Measurements from ENCODE around the gene JOSD1. TPM values are rescaled to one million over a fixed set of nuclear protein-coding genes. Genes with fewer than 3 reads are reported as not detected.

Gene JOSD1
- total and polyA plus RNA-seq, 10 of the 15 experiments (the other 5 are each of a cell fraction or from before 2014, with no cell fraction given), result 6.2 to 54.6 (median 40.5) TPM

GRCh38 chr22:38706101-38706900 is 5.6 kb upstream of the JOSD1 start:
- Histone ChIP-seq H3K9ac (ENCODE audit: control insufficient read depth, insufficient read depth, low read length) (peak overlapping the region; percentile 89), H3K79me2 (ENCODE audit: control insufficient read depth, insufficient read depth, low read length) (peaks cover 55% of the 10 kb centered on the region), H3K4me3 (peak overlapping the region; percentile 95), H3K27ac (ENCODE audit: control insufficient read depth, insufficient read depth) (peak overlapping the region; percentile 85), H3K27me3 (replicated peaks in 1 of 2; ENCODE audit: control insufficient read depth in 2 of 2, insufficient read depth in 2 of 2, low read length in 1 of 2) (no peaks in the 10 kb centered on the region), H4K20me1 (ENCODE audit: control insufficient read depth, insufficient read depth) (peaks cover 12% of the 10 kb centered on the region), H3K4me2 (ENCODE audit: control insufficient read depth, insufficient read depth) (peak overlapping the region; percentile 60), H3K4me1 (ENCODE audit: control insufficient read depth, insufficient read depth, low read length) (peaks cover 25% of the 10 kb centered on the region), H2AFZ (ENCODE audit: control insufficient read depth, low read depth, low read length) (no peak overlapping the region; the same call in 1 of the 2 replicates), H3K9me3 (replicated peaks; ENCODE audit: control insufficient read depth, insufficient read depth, low read length) (no peaks in the 10 kb centered on the region), H3K36me3 (ENCODE audit: control insufficient read depth in 2 of 2, insufficient read depth in 2 of 2, low read length in 1 of 2) (peaks cover 0 to 6% of the 10 kb centered on the region in 2 experiments; a peak in 3 of 4 replicates)
- no peak for FAIRE-seq
- no peak for DNase-seq (ENCODE audit: low read depth, low spot score)
- 1% methylated on average over 55 of the region's 80 CpGs for WGBS (ENCODE audit: insufficient coverage, insufficient replicate concordance, low lambda C conversion rate, missing lambda C conversion rate)
- RAD21 ChIA-PET (ENCODE audit: unreplicated experiment), result interaction anchor here (0.6 to 4.1 kb wide), 11 partner anchors 8 to 898 kb away, joined by 3 to 30 read pairs (median 4); partner anchors contain the start of genes GCAT and TOMM22
- POLR2A ChIA-PET, result interaction anchor here (0.6 to 3.3 kb wide), 15 partner anchors 9 to 862 kb away, joined by 3 to 39 read pairs (median 5); partner anchors contain the start of genes ANKRD54, DNAL4 and TOMM22
- CTCF ChIA-PET, result interaction anchor here (1.8 to 3.1 kb wide), 5 partner anchors 8 to 164 kb away, joined by 5 to 17 read pairs (median 10); partner anchors contain the start of gene TOMM22
- no TSS peak for BruUV-seq (replicated peaks)
- SMC1A ChIA-PET (ENCODE audit: uncharacterized antibody, unreplicated experiment), result interaction anchor here (0.7 to 5.5 kb wide), 9 partner anchors 10 to 167 kb away, joined by 3 to 54 read pairs (median 4); partner anchors contain the start of gene TOMM22
- intact Hi-C loops (cut with micrococcal nuclease; ENCODE audit: unreplicated experiment), result loop anchor here (10.0 kb wide), 1 partner anchor 202 kb away; the partner anchor contains the start of gene DDX17
- in situ Hi-C loops (cut with MboI), result no loop called here
- peak; percentile 3 for ATAC-seq
- TF ChIP-seq JUND (IDR thresholded peaks at IDR 0.05; ENCODE audit: low read depth, low read length), result 0 out of 2 replicates have a peak, but pooled peaks have one; percentile 6
- TF ChIP-seq NFXL1 (IDR thresholded peaks at IDR 0.05; ENCODE audit: borderline replicate concordance), result no peak
- TF ChIP-seq WRNIP1 (IDR thresholded peaks at IDR 0.05; ENCODE audit: borderline replicate concordance, low read depth, low read length), result 0 out of 2 replicates have a peak, but pooled peaks have one; percentile 63
- TF ChIP-seq KLF5 (IDR thresholded peaks at IDR 0.05; ENCODE audit: partially characterized antibody), result no peak
- TF ChIP-seq NKRF (conservative IDR thresholded peaks at IDR 0.05), result peak; percentile 95
- 0 out of 2 replicates have a peak, but pooled peaks have one; percentile 22 for TF ChIP-seq NR2C1 (IDR thresholded peaks at IDR 0.05)
- peak; percentile 36; the same call in 1 of the 2 replicates for TF ChIP-seq ZNF207 (IDR thresholded peaks at IDR 0.05; ENCODE audit: borderline replicate concordance)
- TF ChIP-seq EGR1 (IDR thresholded peaks at IDR 0.05; ENCODE audit: borderline replicate concordance in 1 of 2, low read depth in 2 of 2, low read length in 2 of 2), result 0 out of 3 replicates have a peak, but pooled peaks of 1 of the 2 experiments have one; percentile 15
- TF ChIP-seq LARP7 (IDR thresholded peaks at IDR 0.05), result peak; percentile 98
- no peak for TF ChIP-seq SUZ12 (IDR thresholded peaks at IDR 0.05; ENCODE audit: unreplicated experiment)
- no peak for TF ChIP-seq POLR2AphosphoS2 (IDR thresholded peaks at IDR 0.05; ENCODE audit: low read depth, low read length)
- TF ChIP-seq NR2F1 (conservative IDR thresholded peaks at IDR 0.05), result peak; percentile 73
- TF ChIP-seq ATF7 (IDR thresholded peaks at IDR 0.05; ENCODE audit: low read depth), result no peak
- TF ChIP-seq CBX5 (IDR thresholded peaks at IDR 0.05; ENCODE audit: low read depth), result no peak
- peak; percentile 45 for TF ChIP-seq ZNF687 (IDR thresholded peaks at IDR 0.05)
